Endothelial cell of umbilical vein (primary cell): ENCODE results near the gene ARHGEF17. TPM values are rescaled to one million over a fixed set of nuclear protein-coding genes. Genes with fewer than 3 reads are reported as not detected.

Experiments used
- Bru-seq: library from RNA; stranded (reverse); fragments of 400-500 nt; gene quantifications from one replicate; lab custom pipeline; 2021; lab: Mats Ljungman, UMichigan
- BruChase-seq, 2 experiments: library from RNA; stranded (reverse); fragments of 400-500 nt; gene quantifications; one replicate each; lab custom pipeline; 2021; lab: Mats Ljungman, UMichigan
- BruUV-seq: library from RNA; stranded (reverse); fragments of 400-500 nt; replicated peaks from 2 replicates; lab custom pipeline; 2021; lab: Mats Ljungman, UMichigan
- CTCF ChIA-PET: fragments of 300-600, 350-600 bp; sonication (Branson Sonifier 250); formaldehyde crosslinking; loops from one replicate; lab custom pipeline; 2021; ENCODE audit warnings: antibody characterized with exemption, inconsistent platforms; lab: Charles Lee
- POLR2A ChIA-PET: fragments of 300-600, 350-600 bp; sonication (Branson Sonifier 250); formaldehyde crosslinking; loops from one replicate; lab custom pipeline; 2021; ENCODE audit warnings: antibody characterized with exemption, inconsistent platforms; lab: Charles Lee
- DNase-seq: peaks from one replicate; pipeline ENCODE4 v3.0.0-alpha.2; 2011; ENCODE audit warnings: low read depth, low spot score
- FAIRE-seq: peaks from 2 replicates; lab custom pipeline; 2011; peaks lifted over from hg19 to GRCh38; lab: Jason Lieb, UNC
- H2AFZ ChIP-seq: 2 replicates; pipeline ENCODE4 v1.6.0; 2012; ENCODE audit warnings: low read depth, low read length, control low read depth, inconsistent platforms
- H3K27ac ChIP-seq: 2 replicates; pipeline ENCODE4 v1.5.1; 2011; ENCODE audit warnings: low read depth, mild to moderate bottlenecking, control low read depth, low read length, moderate library complexity; ENCODE audit not compliant: insufficient read depth
- H3K27me3 ChIP-seq, 2 experiments: 2 replicates each; pipeline versions ENCODE4 v1.6.0 to v1.6.1; 2011; ENCODE audit warnings: low read length in 2 of 2, mixed read lengths in 1 of 2; ENCODE audit not compliant: control insufficient read depth in 2 of 2, insufficient read depth in 2 of 2
- H3K36me3 ChIP-seq, 2 experiments: 2 replicates in 1 of 2; 3 replicates in 1 of 2; pipeline ENCODE4 v1.5.1; 2011; ENCODE audit warnings: low read length in 2 of 2, mild to moderate bottlenecking in 1 of 2, moderate library complexity in 1 of 2; ENCODE audit not compliant: control insufficient read depth in 2 of 2, insufficient read depth in 2 of 2; ENCODE audit errors: extremely low read depth in 1 of 2
- H3K4me1 ChIP-seq: 3 replicates; pipeline ENCODE4 v1.5.1; 2011; ENCODE audit warnings: mild to moderate bottlenecking, low read length; ENCODE audit not compliant: control insufficient read depth, insufficient read depth; ENCODE audit errors: extremely low read depth
- H3K4me2 ChIP-seq: 2 replicates; pipeline ENCODE4 v1.6.1; 2011; ENCODE audit warnings: low read length, control low read depth, mixed read lengths; ENCODE audit not compliant: insufficient read depth
- H3K4me3 ChIP-seq, 3 experiments: fragments of 200-600 bp in 1 of 3; sonication (generic), shearing (Covaris generic) in 1 of 3; replicated peaks in 1 of 3; 2 replicates each; pipeline ENCODE4 v1.5.1; 2011 to 2016; ENCODE audit warnings: control low read depth in 3 of 3, low read length in 3 of 3, mild to moderate bottlenecking in 2 of 3, inconsistent platforms in 1 of 3, low read depth in 1 of 3, moderate library complexity in 1 of 3; ENCODE audit not compliant: insufficient read depth in 1 of 3
- H3K79me2 ChIP-seq: 2 replicates; pipeline ENCODE4 v1.6.0; 2012; ENCODE audit warnings: low read length, inconsistent platforms; ENCODE audit not compliant: control insufficient read depth, insufficient read depth
- H3K9ac ChIP-seq: replicated peaks from 2 replicates; pipeline ENCODE3; 2011; ENCODE audit warnings: low read length, control low read depth; ENCODE audit not compliant: insufficient read depth; ENCODE audit errors: extremely low read depth
- H3K9me1 ChIP-seq: replicated peaks from 3 replicates; pipeline ENCODE4 v1.6.0; 2011; ENCODE audit warnings: mild to moderate bottlenecking, low read length; ENCODE audit not compliant: control insufficient read depth, insufficient read depth; ENCODE audit errors: extremely low read depth
- H3K9me3 ChIP-seq: replicated peaks from 2 replicates; pipeline ENCODE4 v1.5.1; 2012; ENCODE audit warnings: low read length, inconsistent platforms; ENCODE audit not compliant: control insufficient read depth, insufficient read depth
- H4K20me1 ChIP-seq: replicated peaks from 2 replicates; pipeline ENCODE3; 2011; ENCODE audit warnings: mild to moderate bottlenecking, low read length; ENCODE audit not compliant: control insufficient read depth, insufficient read depth; ENCODE audit errors: extremely low read depth
- CTCF ChIP-seq, 2 donors: IDR thresholded peaks; 1 replicate in 1 of 2; 2 replicates in 1 of 2; pipeline ENCODE4 v1.5.1; 2011; ENCODE audit warnings: low read length in 2 of 2, mild to moderate bottlenecking in 2 of 2, moderate library complexity in 2 of 2, control low read depth in 1 of 2, inconsistent platforms in 1 of 2, low read depth in 1 of 2; ENCODE audit not compliant: insufficient read depth in 1 of 2; ENCODE audit errors: extremely low read depth in 1 of 2
- EZH2 ChIP-seq: IDR thresholded peaks from 2 replicates; pipeline ENCODE4 v1.6.1; 2012; ENCODE audit warnings: borderline replicate concordance, low read depth, mild to moderate bottlenecking, moderate library complexity, low read length, inconsistent platforms; ENCODE audit not compliant: severe bottlenecking
- FOS ChIP-seq: IDR thresholded peaks from 2 replicates; pipeline ENCODE4 v1.6.1; 2011; ENCODE audit warnings: mild to moderate bottlenecking, low read length, moderate library complexity, borderline replicate concordance; ENCODE audit not compliant: insufficient read depth
- GATA2 ChIP-seq: IDR thresholded peaks from 2 replicates; pipeline ENCODE4 v1.7.0; 2011; ENCODE audit warnings: low read depth, mild to moderate bottlenecking, moderate library complexity, mixed read lengths, low read length; ENCODE audit not compliant: insufficient read length, insufficient read depth
- JUN ChIP-seq: IDR thresholded peaks from 2 replicates; pipeline ENCODE4 v1.6.1; 2011; ENCODE audit warnings: borderline replicate concordance, low read depth; ENCODE audit not compliant: insufficient read length, insufficient read depth
- MAX ChIP-seq: IDR thresholded peaks from 2 replicates; pipeline ENCODE4 v1.6.1; 2011; ENCODE audit not compliant: insufficient read depth, insufficient read length
- MYC ChIP-seq: IDR thresholded peaks from one replicate; pipeline ENCODE4 v1.6.1; 2011; ENCODE audit warnings: mild to moderate bottlenecking, low read depth, low read length
- POLR2A ChIP-seq: IDR thresholded peaks from 2 replicates; pipeline ENCODE4 v1.6.1; 2012; ENCODE audit warnings: low read depth, mild to moderate bottlenecking, control low read depth, low read length
- POLR2AphosphoS5 ChIP-seq: IDR thresholded peaks from 2 replicates; pipeline ENCODE4 v1.6.1; 2012; ENCODE audit warnings: low read depth, mild to moderate bottlenecking, control low read depth, low read length, moderate library complexity; ENCODE audit not compliant: insufficient read depth
- dilution Hi-C: fragments of 300-500 bp; cut with MboI; formaldehyde crosslinking; loops from one replicate; pipeline ENCODE4 v1.15.0; 2019; ENCODE audit warnings: low sequenced_read_pairs; ENCODE audit not compliant: extremely low pct_ligation_motif_present
- intact Hi-C: fragments of 100-400 bp; cut with micrococcal nuclease; formaldehyde crosslinking; loops from one replicate; pipeline ENCODE4 v1.10.0; 2022
- long read RNA-seq: library from polyadenylated mRNA; stranded (forward); transcript quantifications from one replicate; pipeline ENCODE4 v2.0.0, GENCODE V29; 2021
- polyA minus RNA-seq, 3 experiments: library from RNA; depleted of rRNA, polyadenylated mRNA; stranded (reverse); fragments of >200 nt; gene quantifications; 1 replicate in 1 of 3; 2 replicates in 2 of 3; pipeline ENCODE4 v1.2.3, GENCODE V29; 2011
- polyA plus RNA-seq, 4 experiments: library from polyadenylated mRNA; depleted of rRNA in 3 of 4; stranded (reverse) in 3 of 4; unstranded in 1 of 4; fragments of >200 nt; gene quantifications; 2 replicates each; pipeline versions ENCODE4 v1.2.1 to v1.2.3, GENCODE V29; 2011 to 2012; ENCODE audit warnings: missing spikeins in 1 of 4
- total RNA-seq: library from RNA; stranded (reverse); gene quantifications from 2 replicates; pipeline ENCODE4 v1.2.3, GENCODE V29; 2021

ARHGEF17 gene
- total RNA-seq (80.6 and 89.9 TPM in 2 replicates), polyA plus RNA-seq (74.9 and 94.3 TPM in 2 replicates), polyA minus RNA-seq (123 and 158 TPM in 2 replicates), Bru-seq, nascent RNA (percentile 62 among the genes with signal in this experiment), BruChase-seq, experiment 1, labeled RNA remaining after a 6-hour chase (percentile 86 among the genes with signal in this experiment), BruChase-seq, experiment 2, labeled RNA remaining after a 2-hour chase (percentile 83 among the genes with signal in this experiment)
- polyA plus RNA-seq (2011; cell fraction: cytosol; rRNA removed), result 26.1 and 38.1 TPM in 2 replicates
- polyA plus RNA-seq (2011; cell fraction: nucleus; rRNA removed), result 278 and 342 TPM in 2 replicates
- polyA plus RNA-seq (2012), result 32.1 and 52.1 TPM in 2 replicates
- polyA minus RNA-seq (2011; cell fraction: cytosol; rRNA and poly(A)+ RNA removed), result 22.0 TPM
- 126 and 169 TPM in 2 replicates for polyA minus RNA-seq (2011; cell fraction: nucleus; rRNA and poly(A)+ RNA removed)
- long read RNA-seq, full-length matches to known transcripts, result 12 of 59 reads
- long read RNA-seq, partial matches to known transcripts, result 39 of 59 reads
- long read RNA-seq, other reads (novel, unspliced or antisense), result 8 of 59 reads

- TF ChIP-seq JUN (no peak), EZH2 (no peak), FOS (no peak), MAX (no peak), POLR2AphosphoS5 (no peak), MYC (no peak), GATA2 (no peak), POLR2A (no peak), CTCF (IDR thresholded peaks at IDR 0.05; ENCODE audit: extremely low read depth in 1 of 2, insufficient read depth in 1 of 2, low read depth in 1 of 2, low read length in 2 of 2) (no peak)
Measured at GRCh38 chr11:73308003-73308960, at the start of gene ARHGEF17. Gene ARHGEF17 (plus strand): TSS chr11:73308276. CDS start chr11:73308639, 363 bp downstream.

More at GRCh38 chr11:73308003-73308960, at the start of gene ARHGEF17:
- peak within 1 kb of the TSS; percentile 84 for H3K9ac ChIP-seq
- H3K9me3 ChIP-seq, result no peaks in the 10 kb centered on the region
- peak within 1 kb of the TSS; percentile 86 for H3K27ac ChIP-seq
- no peaks in the 10 kb centered on the region for H3K9me1 ChIP-seq
- intact Hi-C loops (no loop called here), dilution Hi-C loops (no loop called here)
- H3K4me1 ChIP-seq, result peaks cover 31% of the 10 kb centered on the region
- no peaks in the 10 kb centered on the region for H3K27me3 ChIP-seq
- peaks cover 0 to 2% of the 10 kb centered on the region in 2 experiments for H3K36me3 ChIP-seq
- H3K79me2 ChIP-seq, result peaks cover 34% of the 10 kb centered on the region
- CTCF ChIA-PET, result interaction anchor here (0.7 to 16.0 kb wide), 29 partner anchors 9 to 352 kb away, joined by 3 to 455 read pairs (median 10); no protein-coding TSS in a partner anchor
- peak within 1 kb of the TSS; percentile 95 for H2AFZ ChIP-seq
- peak; percentile 73 for FAIRE-seq
- BruUV-seq, result no TSS peak
- H3K4me2 ChIP-seq, result peak within 1 kb of the TSS; percentile 82
- peak; percentile 89 for DNase-seq
- POLR2A ChIA-PET, result interaction anchor here (0.8 to 3.7 kb wide), 6 partner anchors 14 to 43 kb away, joined by 3 to 27 read pairs (median 7); no protein-coding TSS in a partner anchor
- peak within 1 kb of the TSS; percentile 66 to 77 (median 72) for H3K4me3 ChIP-seq
- no peaks in the 10 kb centered on the region for H4K20me1 ChIP-seq
